ENCODE data around the gene CHMP5.
A peak's percentile ranks its signal among the peaks of the same experiment; 100 is the strongest.

CHMP5 gene

DNA sequence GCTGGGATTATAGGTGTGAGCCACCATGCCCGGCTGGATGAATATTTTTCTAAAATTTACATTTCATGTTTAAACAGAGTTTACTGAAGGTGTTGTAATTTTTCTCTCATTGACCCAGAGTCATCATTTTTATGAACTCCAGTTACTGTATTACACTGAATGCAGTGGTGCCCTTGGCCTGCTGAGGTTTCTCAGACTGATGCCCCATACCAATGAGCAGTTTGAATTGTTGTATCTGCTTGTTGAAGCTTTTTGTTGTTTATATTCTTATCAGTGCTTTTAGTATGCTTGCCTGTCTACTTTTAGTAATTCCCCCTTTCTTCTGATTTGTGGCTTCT lies 55.4 kb downstream of the CHMP5 start:
- no peak for DNase-seq

- DNase-seq = no peak
These were observed 55.9 kb downstream of the CHMP5 start for GRCh38 chr9:33320568-33321261.

GRCh38 chr9:33329117-33329563 lies 64.3 kb downstream of the CHMP5 start:
- DNase-seq = peak; percentile 10

DNA sequence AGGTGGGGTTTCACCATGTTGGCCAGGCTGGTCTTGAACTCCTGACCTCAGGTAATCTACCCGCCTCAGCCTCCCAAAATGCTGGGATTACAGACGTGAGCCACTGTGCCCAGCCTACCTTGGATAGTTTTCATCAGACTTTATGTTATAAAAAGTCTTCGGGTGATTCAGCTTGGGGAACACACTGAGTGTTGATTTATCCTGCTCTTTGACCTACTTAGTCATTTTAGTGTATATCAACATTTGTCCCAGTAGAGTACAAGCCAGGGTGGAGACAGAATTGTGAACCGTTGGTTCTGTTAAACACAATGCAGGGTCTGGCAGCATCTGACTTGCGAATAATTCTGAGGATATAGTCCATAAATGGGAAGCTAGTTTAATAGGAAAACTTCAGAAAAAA lies 65.1 kb downstream of the CHMP5 start:
- no peak for DNase-seq

- DNase-seq = no peak
These were observed 66.6 kb downstream of the CHMP5 start for GRCh38 chr9:33331377-33331891.

Measured in GOT3 (cell line).